Breast epithelium (tissue), 4 donors: ENCODE data around the gene CADPS. TPM values are rescaled to one million over a fixed set of nuclear protein-coding genes. Genes with fewer than 3 reads are reported as not detected.

ENCODE experiments used
- DNase-seq, 2 donors: peaks; one replicate each; pipeline ENCODE4 v3.0.0-alpha.2; 2019; ENCODE audit warnings: low spot score in 2 of 2
- H3K27ac ChIP-seq, 2 donors: fragments of 200-600 bp; sonication (generic) in 1 of 2; one replicate each; pipeline ENCODE4 v1.5.1; 2016 to 2019; ENCODE audit warnings: mild to moderate bottlenecking in 1 of 2
- H3K27me3 ChIP-seq, 2 donors: fragments of 200-600 bp; sonication (generic) in 1 of 2; one replicate each; pipeline versions ENCODE4 v1.5.1 to v1.6.0; 2017 to 2019; ENCODE audit warnings: control low read depth in 1 of 2, mild to moderate bottlenecking in 1 of 2
- H3K36me3 ChIP-seq: fragments of 200-600 bp; one replicate; pipeline ENCODE4 v1.5.1; 2019
- H3K4me1 ChIP-seq, 2 donors: fragments of 200-600 bp; sonication (generic); one replicate each; pipeline ENCODE4 v1.5.1; 2016 to 2019; ENCODE audit warnings: control low read depth in 1 of 2
- H3K4me3 ChIP-seq, 3 donors: fragments of 200-600 bp; sonication (generic); 1 replicate in 2 of 3; 2 replicates in 1 of 3; pipeline ENCODE4 v1.5.1; 2016 to 2019; ENCODE audit warnings: mild to moderate bottlenecking in 3 of 3, moderate library complexity in 2 of 3
- H3K9me3 ChIP-seq, 2 donors: fragments of 200-600 bp; sonication (generic) in 1 of 2; one replicate each; pipeline ENCODE4 v1.5.1; 2016 to 2019; ENCODE audit warnings: control low read depth in 1 of 2
- POLR2A ChIP-seq: fragments of 450-650 bp; IDR thresholded peaks from one replicate; pipeline ENCODE4 v1.6.1; 2016; ENCODE audit warnings: antibody characterized with exemption, mild to moderate bottlenecking, moderate library complexity
- POLR2AphosphoS5 ChIP-seq, 3 donors: sonication (generic); formaldehyde crosslinking; IDR thresholded peaks; one replicate each; pipeline ENCODE4 v1.6.1; 2017; ENCODE audit warnings: antibody characterized with exemption in 3 of 3
- intact Hi-C: fragments of 100-400 bp; cut with DNase I; formaldehyde crosslinking; loops from one replicate; pipeline ENCODE4 v1.15.1; 2023; ENCODE audit warnings: low total_unique reads
- total RNA-seq, 3 donors: library from RNA; depleted of rRNA; stranded (reverse); fragments of >200 nt; gene quantifications; one replicate each; pipeline ENCODE4 v1.1.0, GENCODE V29; 2016
- TF ChIP-seq, protein P1 (sequence below), 3 donors: fragments of 450-650 bp; IDR thresholded peaks; one replicate each; pipeline ENCODE4 v1.5.1; 2016 to 2017; ENCODE audit warnings: antibody characterized with exemption in 3 of 3, mild to moderate bottlenecking in 3 of 3, moderate library complexity in 3 of 3

CADPS gene
- total RNA-seq, 3 donors from 2014 or later: under 0.01 to 45.8 (median 0.15) TPM

DNA sequence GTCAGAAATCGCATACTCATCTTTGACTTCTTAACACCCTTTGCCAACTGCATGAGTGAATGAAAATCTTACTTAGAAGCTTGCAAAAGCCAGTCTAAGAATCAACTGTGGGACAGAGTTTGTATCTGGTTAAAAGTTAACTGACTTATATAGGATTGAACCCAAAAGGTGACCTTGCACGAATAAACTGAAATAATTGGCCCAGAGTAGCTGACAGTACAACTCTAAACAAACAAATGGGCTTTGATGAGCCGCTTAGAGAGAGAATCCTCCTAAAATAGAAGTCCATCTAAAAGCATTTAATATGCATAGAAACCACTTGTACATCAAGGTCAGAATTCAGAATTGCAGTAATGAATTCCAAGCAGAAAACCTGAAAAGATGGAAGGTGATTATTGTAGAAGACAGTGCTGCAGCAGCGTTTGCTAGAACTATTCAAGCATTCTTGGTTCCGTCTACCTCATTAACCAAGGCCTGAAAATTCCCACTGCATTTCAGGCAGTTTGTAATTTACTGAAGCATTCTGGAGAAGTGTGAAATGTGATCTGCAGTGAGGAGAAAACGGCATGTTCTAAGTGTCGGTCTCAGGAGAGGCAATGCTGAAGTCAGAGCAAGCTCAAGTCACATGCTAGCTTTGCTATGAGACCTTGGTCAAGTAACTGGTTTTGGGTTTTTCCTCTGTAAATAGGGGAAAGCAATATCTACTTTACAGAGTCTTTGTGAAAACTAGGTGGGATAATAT, 103.7 kb downstream of the CADPS start:
- Histone ChIP-seq H3K27ac (no peak overlapping the region), H3K9me3 (no peaks in the 10 kb centered on the region), H3K36me3 (no peaks in the 10 kb centered on the region), H3K4me3 (no peak overlapping the region), H3K27me3 (no peaks in the 10 kb centered on the region), H3K4me1 (no peaks in the 10 kb centered on the region)
- TF ChIP-seq POLR2AphosphoS5 (IDR thresholded peaks at IDR 0.05) (no peak), POLR2A (no peak)
- TF ChIP-seq, protein P1, sequence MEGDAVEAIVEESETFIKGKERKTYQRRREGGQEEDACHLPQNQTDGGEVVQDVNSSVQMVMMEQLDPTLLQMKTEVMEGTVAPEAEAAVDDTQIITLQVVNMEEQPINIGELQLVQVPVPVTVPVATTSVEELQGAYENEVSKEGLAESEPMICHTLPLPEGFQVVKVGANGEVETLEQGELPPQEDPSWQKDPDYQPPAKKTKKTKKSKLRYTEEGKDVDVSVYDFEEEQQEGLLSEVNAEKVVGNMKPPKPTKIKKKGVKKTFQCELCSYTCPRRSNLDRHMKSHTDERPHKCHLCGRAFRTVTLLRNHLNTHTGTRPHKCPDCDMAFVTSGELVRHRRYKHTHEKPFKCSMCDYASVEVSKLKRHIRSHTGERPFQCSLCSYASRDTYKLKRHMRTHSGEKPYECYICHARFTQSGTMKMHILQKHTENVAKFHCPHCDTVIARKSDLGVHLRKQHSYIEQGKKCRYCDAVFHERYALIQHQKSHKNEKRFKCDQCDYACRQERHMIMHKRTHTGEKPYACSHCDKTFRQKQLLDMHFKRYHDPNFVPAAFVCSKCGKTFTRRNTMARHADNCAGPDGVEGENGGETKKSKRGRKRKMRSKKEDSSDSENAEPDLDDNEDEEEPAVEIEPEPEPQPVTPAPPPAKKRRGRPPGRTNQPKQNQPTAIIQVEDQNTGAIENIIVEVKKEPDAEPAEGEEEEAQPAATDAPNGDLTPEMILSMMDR (IDR thresholded peaks at IDR 0.05): no peak
- intact Hi-C loops: no loop called here
- no peak for DNase-seq

DNA sequence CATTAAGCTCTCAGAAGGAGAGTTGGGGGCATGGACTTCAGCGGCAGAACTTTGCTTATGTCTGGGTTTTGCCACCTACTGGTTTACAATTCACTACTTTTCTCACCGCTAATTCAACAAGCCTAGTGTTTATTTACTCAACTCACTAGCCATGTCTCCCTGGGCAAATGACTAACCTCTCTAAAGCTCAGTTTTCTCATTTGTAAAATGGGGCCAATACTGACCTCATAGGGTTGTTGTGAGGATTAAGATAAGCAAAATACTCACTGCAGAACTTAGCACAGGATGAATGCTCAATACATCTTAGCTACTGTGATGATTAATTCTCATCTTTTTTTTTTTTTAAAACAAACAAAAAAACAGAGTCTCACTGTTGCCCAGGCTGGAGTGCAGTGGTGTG, 106.3 kb downstream of the CADPS start:
- no peaks in the 10 kb centered on the region for H3K4me1 ChIP-seq
- H3K27me3 ChIP-seq: no peaks in the 10 kb centered on the region
- H3K4me3 ChIP-seq: no peak overlapping the region
- no peaks in the 10 kb centered on the region for H3K36me3 ChIP-seq
- intact Hi-C loops: no loop called here
- H3K27ac ChIP-seq: no peak overlapping the region
- TF ChIP-seq POLR2AphosphoS5 (IDR thresholded peaks at IDR 0.05): no peak
- no peak for TF ChIP-seq POLR2A
- TF ChIP-seq, protein P1 (IDR thresholded peaks at IDR 0.05): no peak
- no peak for DNase-seq
- H3K9me3 ChIP-seq: no peaks in the 10 kb centered on the region

DNA sequence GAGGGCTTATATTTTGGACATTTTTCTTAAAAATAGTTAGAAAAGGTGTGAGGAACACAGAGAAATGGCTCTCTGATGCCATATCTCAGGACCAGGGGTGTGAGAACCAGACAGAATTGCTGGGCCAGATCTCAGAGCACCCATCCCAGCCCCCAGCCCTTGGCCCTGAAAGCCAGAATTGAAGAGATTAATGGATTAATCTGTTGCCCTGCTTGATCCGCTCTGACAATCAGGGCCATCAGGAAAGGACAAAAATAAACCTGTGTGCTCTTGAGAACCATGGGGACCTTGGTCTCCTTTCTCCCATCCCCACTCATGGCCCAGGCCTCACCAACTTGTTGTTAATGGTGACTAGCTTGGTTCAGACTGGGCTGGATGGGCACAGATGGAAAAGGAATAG, 113.5 kb downstream of the CADPS start:
- Histone ChIP-seq H3K27ac (no peak overlapping the region), H3K36me3 (no peaks in the 10 kb centered on the region), H3K4me1 (no peaks in the 10 kb centered on the region), H3K27me3 (no peaks in the 10 kb centered on the region), H3K9me3 (no peaks in the 10 kb centered on the region), H3K4me3 (no peak overlapping the region)
- intact Hi-C loops: no loop called here
- DNase-seq: no peak
- TF ChIP-seq POLR2AphosphoS5 (IDR thresholded peaks at IDR 0.05): no peak
- TF ChIP-seq, protein P1 (IDR thresholded peaks at IDR 0.05): no peak
- TF ChIP-seq POLR2A: no peak

DNA sequence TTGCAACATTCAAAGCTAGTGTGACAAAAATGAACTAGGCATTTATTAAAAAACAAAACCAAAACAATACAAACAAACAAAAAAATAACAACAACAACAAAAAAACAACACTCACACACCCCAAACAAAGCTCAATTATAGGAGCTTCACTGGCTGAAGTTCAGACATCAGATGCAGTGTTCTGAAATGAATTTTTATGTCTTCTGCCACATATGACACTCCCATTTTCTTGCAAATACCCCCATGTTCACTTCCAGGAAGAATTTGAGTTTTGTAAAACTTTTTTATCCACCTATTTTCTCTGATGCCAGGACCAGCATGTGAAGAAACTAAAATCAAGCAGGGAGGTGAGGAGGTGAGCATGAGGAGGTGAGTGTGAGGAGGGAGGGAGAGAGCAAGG, 113.9 kb downstream of the CADPS start:
- no peaks in the 10 kb centered on the region for H3K4me1 ChIP-seq
- TF ChIP-seq POLR2AphosphoS5 (IDR thresholded peaks at IDR 0.05): no peak
- TF ChIP-seq POLR2A: no peak
- TF ChIP-seq, protein P1 (IDR thresholded peaks at IDR 0.05): no peak
- H3K27ac ChIP-seq: no peak overlapping the region
- H3K4me3 ChIP-seq: no peak overlapping the region
- no peaks in the 10 kb centered on the region for H3K36me3 ChIP-seq
- H3K9me3 ChIP-seq: no peaks in the 10 kb centered on the region
- no peaks in the 10 kb centered on the region for H3K27me3 ChIP-seq
- no peak for DNase-seq
- intact Hi-C loops: no loop called here

GRCh38 chr3:62758296-62759066, 116.7 kb downstream of the CADPS start:
- H3K4me1 ChIP-seq: no peaks in the 10 kb centered on the region
- TF ChIP-seq POLR2AphosphoS5 (IDR thresholded peaks at IDR 0.05) (no peak), POLR2A (no peak)
- TF ChIP-seq, protein P1 (IDR thresholded peaks at IDR 0.05): no peak
- no peaks in the 10 kb centered on the region for H3K27me3 ChIP-seq
- H3K36me3 ChIP-seq: no peaks in the 10 kb centered on the region
- H3K4me3 ChIP-seq: no peak overlapping the region
- H3K27ac ChIP-seq: no peak overlapping the region
- H3K9me3 ChIP-seq: no peaks in the 10 kb centered on the region
- intact Hi-C loops: no loop called here
- DNase-seq: no peak
